ENCODE results near the gene RAB11A. TPM values are rescaled to one million over a fixed set of nuclear protein-coding genes. Genes with fewer than 3 reads are reported as not detected.

RAB11A gene
- total and polyA plus RNA-seq, 9 of the 15 experiments (the other 6 are each of a cell fraction or from before 2014, with no cell fraction given), result 129 to 369 (median 245) TPM

DNA sequence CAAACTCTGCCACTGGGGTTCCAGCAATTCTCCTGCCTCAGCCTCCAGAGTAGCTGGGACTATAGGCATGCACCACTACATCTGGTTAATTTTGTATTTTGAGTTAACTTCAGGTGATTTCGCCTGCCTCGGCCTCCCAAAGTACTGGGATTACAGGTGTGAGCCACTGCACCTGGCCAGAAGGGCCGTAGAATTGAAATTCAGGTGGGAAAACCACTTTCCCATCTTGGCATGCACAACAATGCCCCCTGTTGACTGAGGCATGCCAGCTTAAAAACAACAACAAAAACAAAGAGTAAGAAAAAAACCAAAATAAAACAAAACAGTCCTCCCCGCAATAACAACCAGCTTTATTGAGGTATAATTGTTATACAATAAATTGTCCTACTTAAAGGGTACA, 32.6 kb upstream of the RAB11A start (continued):
- TF ChIP-seq CHD7 (IDR thresholded peaks at IDR 0.05; ENCODE audit: low read depth, low read length), result no peak
- no peak for TF ChIP-seq ZNF717 (CRISPR knock-in tag; IDR thresholded peaks at IDR 0.05)

All from K562 (cell line).